H1 (cell line): Measurements from ENCODE around the gene HECTD4. TPM values are rescaled to one million over a fixed set of nuclear protein-coding genes. Genes with fewer than 3 reads are reported as not detected.

Experiments
- ASH2L ChIP-seq: fragments of 200-600, 300-600 bp; sonication (generic); IDR thresholded peaks from one replicate; pipeline ENCODE4 v1.7.1; 2017; ENCODE audit warnings: low read length
- CTBP2 ChIP-seq: IDR thresholded peaks from 2 replicates; pipeline ENCODE4 v1.7.0; 2011; ENCODE audit warnings: borderline replicate concordance, mild to moderate bottlenecking, moderate library complexity, mixed read lengths, low read length; ENCODE audit not compliant: insufficient read depth, insufficient read length
- SP2 ChIP-seq: IDR thresholded peaks from 2 replicates; pipeline ENCODE4 v1.6.1; 2012; ENCODE audit warnings: mild to moderate bottlenecking, low read length, inconsistent platforms
- SUZ12 ChIP-seq: fragments of 200-600 bp; sonication (generic); IDR thresholded peaks from 2 replicates; pipeline ENCODE4 v1.6.1; 2012; ENCODE audit warnings: mild to moderate bottlenecking, inconsistent platforms, low read length, moderate library complexity, mixed read lengths
- polyA plus RNA-seq, 7 experiments: library from polyadenylated mRNA; depleted of rRNA in 3 of 7; stranded (reverse) in 5 of 7; unstranded in 2 of 7; fragments of >200 nt in 5 of 7; fragments of 200-250 nt in 2 of 7; gene quantifications; 1 replicate in 5 of 7; 2 replicates in 1 of 7; 4 replicates in 1 of 7; pipeline versions ENCODE4 v1.2.1 to v1.2.3, GENCODE V29; 2011 to 2013; ENCODE audit warnings: missing spikeins in 2 of 7, mixed read lengths in 2 of 7
- total RNA-seq: library from RNA; stranded (reverse); fragmentation: NEBNext Ultra II Directional; extraction: Animal tissue kit (Norgen Biotek cat#: 25700); gene quantifications from 2 replicates; pipeline ENCODE4 v1.2.1, GENCODE V29; 2021
- TF ChIP-seq, protein P1 (sequence below): IDR thresholded peaks from 2 replicates; pipeline ENCODE4 v1.6.1; 2011; ENCODE audit warnings: low read length, improper control_type of control experiment

Gene HECTD4
- total and polyA plus RNA-seq, 2 of the 8 experiments (the other 6 are each of a cell fraction or from before 2014, with no cell fraction given) = 6.5 to 33.7 TPM

DNA sequence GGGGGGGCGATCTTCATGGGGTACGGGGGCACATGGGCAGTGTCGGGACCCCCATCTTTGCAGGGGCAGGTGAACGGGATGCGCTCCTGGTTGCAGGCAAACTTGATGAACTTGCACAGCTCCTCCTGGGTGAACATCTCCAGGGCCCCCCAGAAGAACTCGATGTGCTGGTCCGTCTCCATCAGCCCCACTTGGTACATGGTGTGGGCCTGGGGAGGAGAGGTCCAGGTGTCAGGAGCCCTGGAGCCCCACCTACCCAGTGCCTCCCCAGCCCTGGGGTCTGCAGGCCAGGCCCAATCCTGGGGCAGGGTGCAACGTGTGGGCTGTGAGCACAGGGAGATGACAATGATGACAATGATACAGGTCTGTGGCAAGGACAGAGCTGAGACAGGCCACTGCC lies 219.2 kb downstream of the HECTD4 start (continued):
- TF ChIP-seq, protein P1, sequence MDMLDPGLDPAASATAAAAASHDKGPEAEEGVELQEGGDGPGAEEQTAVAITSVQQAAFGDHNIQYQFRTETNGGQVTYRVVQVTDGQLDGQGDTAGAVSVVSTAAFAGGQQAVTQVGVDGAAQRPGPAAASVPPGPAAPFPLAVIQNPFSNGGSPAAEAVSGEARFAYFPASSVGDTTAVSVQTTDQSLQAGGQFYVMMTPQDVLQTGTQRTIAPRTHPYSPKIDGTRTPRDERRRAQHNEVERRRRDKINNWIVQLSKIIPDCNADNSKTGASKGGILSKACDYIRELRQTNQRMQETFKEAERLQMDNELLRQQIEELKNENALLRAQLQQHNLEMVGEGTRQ = no peak
- TF ChIP-seq CTBP2 (no peak), SP2 (no peak), SUZ12 (no peak), ASH2L (no peak)
